HCT116 (cell line): ENCODE results near the gene UBE3D. TPM values are rescaled to one million over a fixed set of nuclear protein-coding genes. Genes with fewer than 3 reads are reported as not detected.

Source experiments
- ATAC-seq: fragments of 200-7000 bp; cut with Tn5 transposase; 2 replicates; pipeline ENCODE4 v1.9.1; 2020; ENCODE audit warnings: mild to moderate bottlenecking, moderate library complexity
- BruUV-seq: library from RNA; stranded (reverse); fragments of 400-500 nt; replicated peaks from 2 replicates; lab custom pipeline; 2021; lab: Mats Ljungman, UMichigan
- CTCF ChIA-PET: fragments of 300-600 bp; sonication (Branson Sonifier 250); formaldehyde crosslinking; loops from one replicate; lab custom pipeline; 2021; ENCODE audit warnings: antibody characterized with exemption; lab: Charles Lee
- POLR2A ChIA-PET: fragments of 300-600, 350-600 bp; sonication (Branson Sonifier 250); formaldehyde crosslinking; loops from one replicate; lab custom pipeline; 2021; ENCODE audit warnings: antibody characterized with exemption; lab: Charles Lee
- RAD21 ChIA-PET, 2 experiments: fragments of 300-600 bp; sonication (Branson Sonifier 250); formaldehyde crosslinking; loops; one replicate each; lab custom pipeline; 2023; ENCODE audit warnings: low total read pairs in 2 of 2; ENCODE audit not compliant: uncharacterized antibody in 2 of 2, unreplicated experiment in 2 of 2, low non-redundant PET in 1 of 2; lab: Charles Lee
- DNase-seq: peaks from one replicate; pipeline ENCODE4 v3.0.0-alpha.2; 2010; ENCODE audit warnings: low read depth, low spot score
- H2AFZ ChIP-seq: fragments of 200-600 bp; shearing (Covaris generic), sonication (generic); 2 replicates; pipeline ENCODE4 v1.6.1; 2017; ENCODE audit warnings: low read depth, mixed run types, mixed read lengths, antibody characterized with exemption, low read length; ENCODE audit not compliant: poor library complexity, severe bottlenecking
- H3K27ac ChIP-seq: 2 replicates; pipeline ENCODE4 v1.5.1; 2012; ENCODE audit warnings: low read depth, low read length
- H3K27me3 ChIP-seq: fragments of 200-600 bp; sonication (generic); 2 replicates; pipeline ENCODE4 v1.6.1; 2016; ENCODE audit warnings: mixed run types, low read length, mixed read lengths; ENCODE audit not compliant: insufficient read depth
- H3K36me3 ChIP-seq, 2 experiments: fragments of 200-500 bp in 1 of 2; fragments of 200-600 bp in 1 of 2; sonication (Bioruptor generic) in 1 of 2; sonication (generic) in 1 of 2; 2 replicates each; pipeline versions ENCODE4 v1.5.1 to v1.6.1; 2014 to 2016; ENCODE audit warnings: low read length in 2 of 2, inconsistent platforms in 1 of 2, mixed read lengths in 1 of 2, mixed run types in 1 of 2; ENCODE audit not compliant: insufficient read depth in 2 of 2, control insufficient read depth in 1 of 2
- H3K4me1 ChIP-seq, 2 experiments: fragments of 200-600 bp in 1 of 2; sonication (generic) in 1 of 2; 2 replicates each; pipeline versions ENCODE4 v1.5.1 to v1.6.1; 2012 to 2017; ENCODE audit warnings: low read length in 2 of 2, inconsistent platforms in 1 of 2, mild to moderate bottlenecking in 1 of 2, mixed read lengths in 1 of 2, mixed run types in 1 of 2, moderate library complexity in 1 of 2; ENCODE audit not compliant: insufficient read depth in 2 of 2, control insufficient read depth in 1 of 2
- H3K4me2 ChIP-seq: fragments of 200-600 bp; sonication (generic); 2 replicates; pipeline ENCODE4 v1.6.1; 2017; ENCODE audit warnings: mixed run types, low read length, mixed read lengths
- H3K4me3 ChIP-seq, 2 experiments: fragments of 200-600 bp in 1 of 2; sonication (generic) in 1 of 2; replicated peaks in 1 of 2; 2 replicates each; pipeline ENCODE4 v1.5.1; 2011 to 2016; ENCODE audit warnings: low read length in 2 of 2, control low read depth in 1 of 2, low read depth in 1 of 2, mild to moderate bottlenecking in 1 of 2, mixed read lengths in 1 of 2, mixed run types in 1 of 2
- H3K79me2 ChIP-seq: fragments of 200-600 bp; sonication (generic); 2 replicates; pipeline ENCODE4 v1.6.1; 2017; ENCODE audit warnings: mild to moderate bottlenecking, mixed run types, low read length, moderate library complexity, mixed read lengths; ENCODE audit not compliant: insufficient read depth
- H3K9ac ChIP-seq: fragments of 200-600 bp; sonication (generic); 2 replicates; pipeline ENCODE4 v1.6.1; 2016; ENCODE audit warnings: low read length, mixed read lengths
- H3K9me2 ChIP-seq: fragments of 200-600 bp; sonication (generic), shearing (Covaris generic); 2 replicates; pipeline ENCODE4 v1.6.1; 2017; ENCODE audit warnings: mixed run types, mild to moderate bottlenecking, moderate library complexity; ENCODE audit not compliant: insufficient read depth
- H3K9me3 ChIP-seq, 2 experiments: fragments of 200-500 bp in 1 of 2; fragments of 200-600 bp in 1 of 2; sonication (Bioruptor generic) in 1 of 2; sonication (generic) in 1 of 2; 2 replicates each; pipeline ENCODE4 v1.6.1; 2014 to 2017; ENCODE audit warnings: low read length in 2 of 2, mixed read lengths in 2 of 2, inconsistent platforms in 1 of 2, low read depth in 1 of 2, mild to moderate bottlenecking in 1 of 2, mixed run types in 1 of 2, moderate library complexity in 1 of 2; ENCODE audit not compliant: control insufficient read depth in 1 of 2, insufficient read depth in 1 of 2
- H4K20me1 ChIP-seq: fragments of 200-600 bp; sonication (generic), shearing (Covaris generic); 2 replicates; pipeline ENCODE4 v1.6.1; 2017; ENCODE audit warnings: mixed run types, mild to moderate bottlenecking, moderate library complexity; ENCODE audit not compliant: insufficient read depth
- CBX3 ChIP-seq: IDR thresholded peaks from 2 replicates; pipeline ENCODE4 v1.6.1; 2012; ENCODE audit warnings: low read depth
- CEBPB ChIP-seq: IDR thresholded peaks from 2 replicates; pipeline ENCODE4 v1.6.1; 2012; ENCODE audit warnings: low read depth
- EGR1 ChIP-seq: IDR thresholded peaks from 2 replicates; pipeline ENCODE4 v1.6.1; 2012; ENCODE audit warnings: low read depth
- ELF1 ChIP-seq: IDR thresholded peaks from 2 replicates; pipeline ENCODE4 v1.6.1; 2012; ENCODE audit warnings: low read depth, borderline replicate concordance
- EZH2phosphoT487 ChIP-seq: fragments of 200-600 bp; IDR thresholded peaks from 2 replicates; pipeline ENCODE4 v1.6.1; 2018; ENCODE audit warnings: antibody characterized with exemption, borderline replicate concordance
- FOSL1 ChIP-seq: IDR thresholded peaks from 2 replicates; pipeline ENCODE4 v1.6.1; 2012; ENCODE audit warnings: low read depth
- JUND ChIP-seq: IDR thresholded peaks from 2 replicates; pipeline ENCODE4 v1.6.1; 2012
- POLR2A ChIP-seq: IDR thresholded peaks from 2 replicates; pipeline ENCODE4 v1.7.0; 2011; ENCODE audit warnings: borderline replicate concordance; ENCODE audit not compliant: insufficient read depth, insufficient read length; ENCODE audit errors: extremely low read depth
- POLR2AphosphoS5 ChIP-seq: IDR thresholded peaks from 2 replicates; pipeline ENCODE4 v1.6.1; 2011; ENCODE audit warnings: mild to moderate bottlenecking, low read depth, low read length, moderate library complexity
- RAD21 ChIP-seq: IDR thresholded peaks from 2 replicates; pipeline ENCODE4 v1.6.1; 2012; ENCODE audit warnings: low read depth, mild to moderate bottlenecking
- SIN3A ChIP-seq: IDR thresholded peaks from 2 replicates; pipeline ENCODE4 v1.6.1; 2012; ENCODE audit warnings: low read depth
- SP1 ChIP-seq: IDR thresholded peaks from 2 replicates; pipeline ENCODE4 v1.6.1; 2012; ENCODE audit warnings: low read depth
- SRF ChIP-seq: IDR thresholded peaks from 2 replicates; pipeline ENCODE4 v1.6.1; 2012; ENCODE audit warnings: low read depth
- YY1 ChIP-seq: IDR thresholded peaks from 2 replicates; pipeline ENCODE4 v1.6.1; 2011; ENCODE audit warnings: low read length, low read depth, moderate library complexity, mild to moderate bottlenecking; ENCODE audit not compliant: insufficient replicate concordance; ENCODE audit errors: extremely low read depth
- ZFX ChIP-seq: fragments of 450-650 bp; IDR thresholded peaks from 2 replicates; pipeline ENCODE4 v1.6.1; 2017
- intact Hi-C: fragments of 100-400 bp; cut with micrococcal nuclease; formaldehyde crosslinking; loops from 2 replicates; pipeline ENCODE4 v1.10.0; 2022
- total RNA-seq: library from RNA; stranded (reverse); gene quantifications from one replicate; pipeline ENCODE4 v1.2.1, GENCODE V29; 2021; ENCODE audit not compliant: unreplicated experiment
- TF ChIP-seq, protein P1 (sequence below), 3 experiments: fragments of 200-600 bp in 1 of 3; sonication (generic) in 1 of 3; IDR thresholded peaks in 2 of 3; conservative IDR thresholded peaks in 1 of 3; 2 replicates each; pipeline ENCODE4 v1.5.1; 2012 to 2017; ENCODE audit warnings: low read depth in 2 of 3, low read length in 2 of 3, antibody characterized with exemption in 1 of 3, borderline replicate concordance in 1 of 3, control low read depth in 1 of 3, mild to moderate bottlenecking in 1 of 3, mixed read lengths in 1 of 3, mixed run types in 1 of 3, moderate library complexity in 1 of 3; ENCODE audit not compliant: insufficient read depth in 1 of 3
- TF ChIP-seq, protein P2 (sequence below): IDR thresholded peaks from 2 replicates; pipeline ENCODE4 v1.6.1; 2012
- TF ChIP-seq, protein P3 (sequence below): IDR thresholded peaks from 2 replicates; pipeline ENCODE4 v1.6.1; 2012

UBE3D gene
- total RNA-seq, 1 experiment from 2014 or later = 9.0 TPM

DNA sequence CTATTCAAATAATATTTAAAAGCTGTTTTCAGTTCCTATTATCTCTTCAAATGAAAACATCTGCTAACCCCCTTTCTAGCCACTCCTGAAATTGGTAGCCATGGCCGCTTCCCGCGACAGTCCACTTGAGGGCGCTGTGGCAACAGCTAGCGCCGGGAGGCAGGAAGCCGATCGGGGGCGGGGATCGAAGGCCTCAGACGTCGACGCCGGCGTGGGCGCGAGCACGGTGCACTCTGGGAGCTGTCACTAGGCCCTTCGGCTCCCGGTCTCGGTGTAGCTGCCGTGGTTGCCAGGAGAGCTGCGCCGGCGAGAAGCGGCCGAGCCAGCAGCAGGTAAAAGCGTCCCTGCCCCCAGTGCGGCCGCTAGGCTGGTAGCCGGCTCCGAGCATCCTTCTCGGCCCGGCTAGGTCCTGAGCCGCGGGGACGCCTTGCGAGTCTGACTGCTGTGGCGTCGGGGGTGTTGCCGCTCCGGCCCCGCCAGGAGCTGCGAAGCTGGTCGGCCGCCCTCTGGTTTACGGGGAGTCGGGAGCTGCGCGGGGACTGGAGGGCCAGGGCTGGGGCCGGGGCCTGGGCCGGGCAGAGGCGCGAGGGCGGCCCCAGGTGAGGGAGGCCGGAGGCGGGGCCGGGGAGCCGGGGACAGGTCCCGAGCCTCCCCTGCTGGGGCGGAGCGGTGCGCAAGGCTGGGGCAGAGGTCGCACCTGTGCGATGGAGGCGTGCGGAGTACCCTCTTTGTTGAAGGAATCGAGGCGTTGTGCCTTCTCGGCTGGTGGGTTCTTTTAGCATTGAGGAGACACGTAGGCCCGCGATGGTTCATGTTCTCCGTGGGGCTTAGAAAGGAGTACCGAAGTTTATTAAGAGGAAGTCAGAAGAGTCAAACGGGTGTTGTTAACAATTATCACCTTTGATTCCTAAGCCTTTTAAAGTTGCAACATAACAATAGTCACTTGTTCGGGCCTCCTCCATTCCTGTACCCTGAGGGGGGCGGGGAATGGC lies 2.1 kb upstream of the UBE3D start, which contains the start of gene DOP1A:
Gene DOP1A, plus strand, starts transcription at position 224 of the 992 bp plus-strand sequence. CDS start 29,307 bp downstream, outside the sequence.
- H3K27me3 ChIP-seq = no peaks in the 10 kb centered on the region
- H3K4me1 ChIP-seq = peaks cover 2 to 23% of the 10 kb centered on the region in 2 experiments; a peak in 3 of 4 replicates
- ATAC-seq (peak; percentile 88), DNase-seq (peak; percentile 86)
- BruUV-seq = no TSS peak
- H3K27ac ChIP-seq = peak within 1 kb of the TSS; percentile 73
- intact Hi-C loops = loop anchor here (1.0 to 10.0 kb wide), 4 partner anchors 148 to 452 kb away; no protein-coding TSS in a partner anchor
- H3K9me2 ChIP-seq = no peaks in the 10 kb centered on the region
- peak within 1 kb of the TSS; percentile 99 for H2AFZ ChIP-seq
- H3K4me2 ChIP-seq = peak within 1 kb of the TSS; percentile 94
- CTCF ChIA-PET = interaction anchor here (0.6 to 4.3 kb wide), 36 partner anchors 8 to 923 kb away, joined by 3 to 120 read pairs (median 4); partner anchors contain the start of genes CYB5R4, PRSS35 and RWDD2A
- peak within 1 kb of the TSS; percentile 60 for H3K9ac ChIP-seq
- TF ChIP-seq, protein P1, sequence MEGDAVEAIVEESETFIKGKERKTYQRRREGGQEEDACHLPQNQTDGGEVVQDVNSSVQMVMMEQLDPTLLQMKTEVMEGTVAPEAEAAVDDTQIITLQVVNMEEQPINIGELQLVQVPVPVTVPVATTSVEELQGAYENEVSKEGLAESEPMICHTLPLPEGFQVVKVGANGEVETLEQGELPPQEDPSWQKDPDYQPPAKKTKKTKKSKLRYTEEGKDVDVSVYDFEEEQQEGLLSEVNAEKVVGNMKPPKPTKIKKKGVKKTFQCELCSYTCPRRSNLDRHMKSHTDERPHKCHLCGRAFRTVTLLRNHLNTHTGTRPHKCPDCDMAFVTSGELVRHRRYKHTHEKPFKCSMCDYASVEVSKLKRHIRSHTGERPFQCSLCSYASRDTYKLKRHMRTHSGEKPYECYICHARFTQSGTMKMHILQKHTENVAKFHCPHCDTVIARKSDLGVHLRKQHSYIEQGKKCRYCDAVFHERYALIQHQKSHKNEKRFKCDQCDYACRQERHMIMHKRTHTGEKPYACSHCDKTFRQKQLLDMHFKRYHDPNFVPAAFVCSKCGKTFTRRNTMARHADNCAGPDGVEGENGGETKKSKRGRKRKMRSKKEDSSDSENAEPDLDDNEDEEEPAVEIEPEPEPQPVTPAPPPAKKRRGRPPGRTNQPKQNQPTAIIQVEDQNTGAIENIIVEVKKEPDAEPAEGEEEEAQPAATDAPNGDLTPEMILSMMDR (IDR thresholded peaks at IDR 0.05 in 2 of 3, conservative IDR thresholded peaks at IDR 0.05 in 1 of 3; ENCODE audit: borderline replicate concordance in 1 of 3, insufficient read depth in 1 of 3, low read depth in 2 of 3, low read length in 2 of 3) = peak; percentile 92 to 95 (median 94)
- TF ChIP-seq SIN3A (peak; percentile 86), SP1 (peak; percentile 23; the same call in 1 of the 2 replicates), EGR1 (peak; percentile 98), FOSL1 (no peak), EZH2phosphoT487 (no peak), YY1 (peak; percentile 86), ELF1 (no peak), SRF (no peak), ZFX (peak; percentile 87), POLR2A (peak; percentile 34), POLR2AphosphoS5 (peak; percentile 37; the same call in 1 of the 2 replicates), RAD21 (peak; percentile 98), CBX3 (peak; percentile 53), CEBPB (no peak), JUND (no peak)
- TF ChIP-seq, protein P2, sequence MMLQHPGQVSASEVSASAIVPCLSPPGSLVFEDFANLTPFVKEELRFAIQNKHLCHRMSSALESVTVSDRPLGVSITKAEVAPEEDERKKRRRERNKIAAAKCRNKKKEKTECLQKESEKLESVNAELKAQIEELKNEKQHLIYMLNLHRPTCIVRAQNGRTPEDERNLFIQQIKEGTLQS = no peak
- TF ChIP-seq, protein P3, sequence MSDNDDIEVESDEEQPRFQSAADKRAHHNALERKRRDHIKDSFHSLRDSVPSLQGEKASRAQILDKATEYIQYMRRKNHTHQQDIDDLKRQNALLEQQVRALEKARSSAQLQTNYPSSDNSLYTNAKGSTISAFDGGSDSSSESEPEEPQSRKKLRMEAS = peak; percentile 67
- no peaks in the 10 kb centered on the region for H3K9me3 ChIP-seq
- H3K79me2 ChIP-seq = peaks cover 26% of the 10 kb centered on the region
- POLR2A ChIA-PET = interaction anchor here (0.9 to 1.6 kb wide), 3 partner anchors 10 to 446 kb away, joined by 4 to 5 read pairs (median 5); no protein-coding TSS in a partner anchor
- H4K20me1 ChIP-seq = no peaks in the 10 kb centered on the region
- peak within 1 kb of the TSS; percentile 68 to 75 for H3K4me3 ChIP-seq
- RAD21 ChIA-PET = interaction anchor here (0.6 to 1.9 kb wide), 5 partner anchors 147 to 451 kb away, joined by 3 to 6 read pairs (median 4); no protein-coding TSS in a partner anchor
- H3K36me3 ChIP-seq = 0 out of 4 replicates have a peak, but pooled peaks cover 0 to 2% of the 10 kb centered on the region in 2 experiments
